H7 (cell line): Measurements from ENCODE around the gene SLC25A29. TPM values are rescaled to one million over a fixed set of nuclear protein-coding genes. Genes with fewer than 3 reads are reported as not detected.

ENCODE experiments used
- DNase-seq: peaks from one replicate; pipeline ENCODE4 v3.0.0; 2012
- H3K27me3 ChIP-seq: 2 replicates; pipeline ENCODE4 v1.6.0; 2011; ENCODE audit warnings: mild to moderate bottlenecking, low read length; ENCODE audit not compliant: control insufficient read depth, insufficient read depth
- H3K36me3 ChIP-seq: replicated peaks from 2 replicates; pipeline ENCODE4 v1.5.1; 2011; ENCODE audit warnings: low read length; ENCODE audit not compliant: control insufficient read depth, insufficient read depth
- H3K4me3 ChIP-seq: 2 replicates; pipeline ENCODE4 v1.5.1; 2011; ENCODE audit warnings: low read depth, mild to moderate bottlenecking, control low read depth, low read length, moderate library complexity; ENCODE audit not compliant: insufficient read depth
- total RNA-seq: library from RNA; depleted of rRNA; stranded (reverse); fragments of >200 nt; shearing (Covaris generic); gene quantifications from 2 replicates; pipeline ENCODE4 v1.2.3, GENCODE V29; 2014

Gene SLC25A29
- total RNA-seq, 1 experiment from 2014 or later, result 124 TPM

GRCh38 chr14:100271247-100271939, 34.9 kb downstream of the SLC25A29 start:
- no peak for DNase-seq
- peaks cover under 1% of the 10 kb centered on the region; the same call in 1 of the 2 replicates for H3K36me3 ChIP-seq
- H3K27me3 ChIP-seq, result no peaks in the 10 kb centered on the region
- no peak overlapping the region for H3K4me3 ChIP-seq

- DNase-seq, result no peak
- Histone ChIP-seq H3K4me3 (no peak overlapping the region), H3K27me3 (no peaks in the 10 kb centered on the region), H3K36me3 (no peaks in the 10 kb centered on the region)
These were observed 37.5 kb downstream of the SLC25A29 start for GRCh38 chr14:100268591-100269207.

- peaks cover 3% of the 10 kb centered on the region for H3K36me3 ChIP-seq
- no peaks in the 10 kb centered on the region for H3K27me3 ChIP-seq
- DNase-seq, result no peak
- H3K4me3 ChIP-seq, result no peak overlapping the region
These were observed 38.3 kb downstream of the SLC25A29 start for GRCh38 chr14:100267990-100268389.

GRCh38 chr14:100263141-100263540, 43.1 kb downstream of the SLC25A29 start:
- Histone ChIP-seq H3K27me3 (no peaks in the 10 kb centered on the region), H3K4me3 (no peak overlapping the region), H3K36me3 (peaks cover 4% of the 10 kb centered on the region)
- DNase-seq, result no peak

- Histone ChIP-seq H3K27me3 (no peaks in the 10 kb centered on the region), H3K4me3 (no peak overlapping the region), H3K36me3 (peaks cover 4% of the 10 kb centered on the region)
- DNase-seq, result no peak
These were observed 43.7 kb downstream of the SLC25A29 start for GRCh38 chr14:100262545-100262944.

- no peak for DNase-seq
- Histone ChIP-seq H3K4me3 (no peak overlapping the region), H3K27me3 (no peaks in the 10 kb centered on the region), H3K36me3 (peaks cover 4% of the 10 kb centered on the region)
These were observed 44.6 kb downstream of the SLC25A29 start for GRCh38 chr14:100261621-100262020.

- Histone ChIP-seq H3K27me3 (no peaks in the 10 kb centered on the region), H3K36me3 (no peaks in the 10 kb centered on the region)
- DNase-seq, result no peak
These were observed 49.8 kb downstream of the SLC25A29 start for GRCh38 chr14:100256339-100256895.

GRCh38 chr14:100252684-100253083, 53.6 kb downstream of the SLC25A29 start:
- H3K36me3 ChIP-seq, result no peaks in the 10 kb centered on the region
- H3K4me3 ChIP-seq, result no peak overlapping the region
- H3K27me3 ChIP-seq, result no peaks in the 10 kb centered on the region
- DNase-seq, result no peak

More at GRCh38 chr14:100256339-100256895, 49.8 kb downstream of the SLC25A29 start:
- H3K4me3 ChIP-seq, result no peak overlapping the region

GRCh38 chr14:100250732-100251465, 55.3 kb downstream of the SLC25A29 start:
- DNase-seq, result no peak
- H3K4me3 ChIP-seq, result no peak overlapping the region
- H3K27me3 ChIP-seq, result no peaks in the 10 kb centered on the region
- H3K36me3 ChIP-seq, result no peaks in the 10 kb centered on the region

GRCh38 chr14:100246809-100247428, 59.3 kb downstream of the SLC25A29 start:
- Histone ChIP-seq H3K4me3 (no peak overlapping the region), H3K27me3 (no peaks in the 10 kb centered on the region), H3K36me3 (no peaks in the 10 kb centered on the region)
- peak; percentile 78 for DNase-seq

GRCh38 chr14:100243020-100243419, 63.2 kb downstream of the SLC25A29 start:
- H3K4me3 ChIP-seq, result no peak overlapping the region
- no peaks in the 10 kb centered on the region for H3K27me3 ChIP-seq
- no peak for DNase-seq
- H3K36me3 ChIP-seq, result no peaks in the 10 kb centered on the region

GRCh38 chr14:100241279-100241678, 65.0 kb downstream of the SLC25A29 start:
- Histone ChIP-seq H3K36me3 (no peaks in the 10 kb centered on the region), H3K27me3 (no peaks in the 10 kb centered on the region), H3K4me3 (peak overlapping the region; percentile 71; the same call in 1 of the 2 replicates)
- DNase-seq, result no peak
